ENCODE results near the gene ADIPOR1.

GRCh38 chr1:202945483-202945882 is 12.6 kb downstream of the ADIPOR1 start:
- TF ChIP-seq CTCF (conservative IDR thresholded peaks at IDR 0.05; ENCODE audit: low read length) = no peak
- no peak for TF ChIP-seq EZH2phosphoT487 (IDR thresholded peaks at IDR 0.05; ENCODE audit: borderline replicate concordance, low read depth, low read length)
